HFF-Myc (cell line): ENCODE measurements around the gene UBE2N.
"Not testable (repeated sequence)": the region's sequence is repeated elsewhere in the genome, so short reads cannot be mapped to it uniquely, and the experiment has no call there.

Experiments
- DNase-seq: peaks from one replicate; pipeline ENCODE4 v3.0.0-alpha.2; 2011; ENCODE audit warnings: low read depth; ENCODE audit errors: extremely low read depth
- H3K4me3 ChIP-seq: replicated peaks from 2 replicates; pipeline ENCODE4 v1.5.1; 2011; ENCODE audit warnings: low read depth, mild to moderate bottlenecking, control low read depth, low read length
- CTCF ChIP-seq: IDR thresholded peaks from 2 replicates; pipeline ENCODE4 v1.5.1; 2012; ENCODE audit warnings: mild to moderate bottlenecking, low read depth, low read length, control low read depth; ENCODE audit errors: missing control alignments

UBE2N gene

GRCh38 chr12:93438266-93439050 is 3.3 kb downstream of the UBE2N start:
- DNase-seq, result no peak
- no peak overlapping the region for H3K4me3 ChIP-seq
- TF ChIP-seq CTCF, result no peak

GRCh38 chr12:93434256-93434865 is 7.4 kb downstream of the UBE2N start:
- no peak for TF ChIP-seq CTCF
- H3K4me3 ChIP-seq, result no peak overlapping the region
- DNase-seq, result no peak

GRCh38 chr12:93432031-93432430 is 9.7 kb downstream of the UBE2N start:
- not testable (repeated sequence) for H3K4me3 ChIP-seq, DNase-seq

GRCh38 chr12:93430280-93430679 is 11.5 kb downstream of the UBE2N start:
- no peak for DNase-seq
- TF ChIP-seq CTCF, result no peak
- H3K4me3 ChIP-seq, result no peak overlapping the region

- no peak for DNase-seq
- no peak for TF ChIP-seq CTCF
- H3K4me3 ChIP-seq, result no peak overlapping the region
Measured at GRCh38 chr12:93429852-93430251, 11.9 kb downstream of the UBE2N start.

GRCh38 chr12:93429448-93429847 is 12.3 kb downstream of the UBE2N start:
- no peak overlapping the region for H3K4me3 ChIP-seq
- TF ChIP-seq CTCF, result no peak
- DNase-seq, result no peak

GRCh38 chr12:93427779-93428564 is 13.8 kb downstream of the UBE2N start:
- H3K4me3 ChIP-seq, result no peak overlapping the region
- TF ChIP-seq CTCF, result no peak
- DNase-seq, result no peak
